Measurements from ENCODE around the gene CCP110.

The CCP110 gene, protein sequence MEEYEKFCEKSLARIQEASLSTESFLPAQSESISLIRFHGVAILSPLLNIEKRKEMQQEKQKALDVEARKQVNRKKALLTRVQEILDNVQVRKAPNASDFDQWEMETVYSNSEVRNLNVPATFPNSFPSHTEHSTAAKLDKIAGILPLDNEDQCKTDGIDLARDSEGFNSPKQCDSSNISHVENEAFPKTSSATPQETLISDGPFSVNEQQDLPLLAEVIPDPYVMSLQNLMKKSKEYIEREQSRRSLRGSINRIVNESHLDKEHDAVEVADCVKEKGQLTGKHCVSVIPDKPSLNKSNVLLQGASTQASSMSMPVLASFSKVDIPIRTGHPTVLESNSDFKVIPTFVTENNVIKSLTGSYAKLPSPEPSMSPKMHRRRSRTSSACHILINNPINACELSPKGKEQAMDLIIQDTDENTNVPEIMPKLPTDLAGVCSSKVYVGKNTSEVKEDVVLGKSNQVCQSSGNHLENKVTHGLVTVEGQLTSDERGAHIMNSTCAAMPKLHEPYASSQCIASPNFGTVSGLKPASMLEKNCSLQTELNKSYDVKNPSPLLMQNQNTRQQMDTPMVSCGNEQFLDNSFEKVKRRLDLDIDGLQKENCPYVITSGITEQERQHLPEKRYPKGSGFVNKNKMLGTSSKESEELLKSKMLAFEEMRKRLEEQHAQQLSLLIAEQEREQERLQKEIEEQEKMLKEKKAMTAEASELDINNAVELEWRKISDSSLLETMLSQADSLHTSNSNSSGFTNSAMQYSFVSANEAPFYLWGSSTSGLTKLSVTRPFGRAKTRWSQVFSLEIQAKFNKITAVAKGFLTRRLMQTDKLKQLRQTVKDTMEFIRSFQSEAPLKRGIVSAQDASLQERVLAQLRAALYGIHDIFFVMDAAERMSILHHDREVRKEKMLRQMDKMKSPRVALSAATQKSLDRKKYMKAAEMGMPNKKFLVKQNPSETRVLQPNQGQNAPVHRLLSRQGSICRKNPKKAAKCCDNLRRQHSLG

DNA sequence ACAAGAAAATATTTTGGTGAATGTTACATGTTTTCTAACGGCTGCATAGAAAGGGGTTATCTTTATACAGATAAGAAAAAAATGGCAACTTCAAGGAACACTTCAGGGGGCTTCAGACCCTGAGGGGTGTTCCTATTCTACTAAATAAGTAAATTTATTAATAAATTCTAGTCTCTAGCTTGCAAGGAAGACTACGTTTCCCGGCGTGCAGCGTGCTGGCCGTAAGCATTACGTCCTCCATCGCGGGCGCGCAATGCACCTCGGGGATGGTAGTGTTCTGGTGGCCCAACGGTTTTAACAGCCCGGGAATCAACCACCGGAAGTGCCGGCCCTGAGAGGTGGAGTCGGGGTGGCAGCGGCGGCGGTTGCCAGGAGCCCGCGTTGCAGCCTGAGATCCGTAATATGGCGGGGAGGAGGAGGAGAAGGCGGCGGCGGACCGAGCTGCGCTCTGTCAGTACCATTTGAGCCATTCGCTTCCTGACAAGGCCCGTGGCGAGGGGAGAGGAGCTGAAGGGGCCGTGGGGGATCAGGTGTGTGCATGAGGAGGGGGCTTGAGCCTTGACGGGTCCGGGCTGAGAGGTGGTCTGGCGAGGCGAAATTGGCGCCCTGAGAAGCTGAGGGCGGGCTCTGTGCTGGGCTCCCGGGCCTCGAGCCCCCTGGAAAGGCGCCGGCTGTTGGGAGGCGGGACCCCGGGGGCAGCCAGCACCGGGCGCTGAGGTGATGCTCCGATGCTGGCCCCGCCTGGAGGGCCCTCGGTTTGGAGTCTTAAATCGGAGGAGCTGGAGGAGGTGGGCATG lies at the start of gene CCP110:
CCP110 (plus strand) TSS at position 384 of the 797 bp plus-strand sequence. CDS start 3,940 bp downstream, outside the sequence.
- DNase-seq, result peak; percentile 82

DNA sequence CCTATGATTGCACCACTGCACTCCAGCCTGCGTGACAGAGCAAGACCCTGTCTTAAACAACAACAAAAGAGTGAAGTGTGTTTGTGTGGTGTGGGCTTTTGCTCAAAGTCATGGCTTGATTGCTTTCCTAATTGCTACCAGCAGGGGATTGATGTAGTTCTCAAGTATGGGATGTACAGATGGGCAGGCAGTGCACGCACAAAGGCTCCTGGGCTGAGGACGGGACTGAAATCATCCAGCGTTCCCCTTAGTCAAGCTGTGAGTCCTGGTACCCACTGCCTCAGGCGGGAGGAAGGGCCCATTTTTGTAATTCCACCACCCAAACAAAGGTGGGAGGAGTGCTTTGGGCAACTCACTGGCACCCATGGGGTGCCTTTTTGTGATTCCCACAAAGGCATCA lies 49.1 kb upstream of the CCP110 start:
- no peak for DNase-seq

DNA sequence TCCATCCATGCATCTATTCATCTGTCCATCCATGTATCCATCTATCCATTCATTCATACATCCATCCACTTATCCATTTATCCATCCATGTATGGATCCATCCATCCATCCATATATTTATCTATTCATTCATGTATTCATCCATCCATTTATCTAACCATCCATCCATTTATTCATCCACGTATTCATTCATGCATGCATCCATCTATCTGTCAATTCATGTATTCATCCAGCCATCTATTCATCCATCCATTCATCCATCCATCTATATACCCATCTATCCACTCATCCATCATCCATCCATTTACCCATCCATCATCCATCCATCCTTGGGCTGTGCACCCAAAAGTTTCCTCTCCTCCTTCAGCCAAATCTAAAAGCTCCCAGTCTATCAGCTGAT lies 45.2 kb upstream of the CCP110 start:
- DNase-seq, result no peak

DNA sequence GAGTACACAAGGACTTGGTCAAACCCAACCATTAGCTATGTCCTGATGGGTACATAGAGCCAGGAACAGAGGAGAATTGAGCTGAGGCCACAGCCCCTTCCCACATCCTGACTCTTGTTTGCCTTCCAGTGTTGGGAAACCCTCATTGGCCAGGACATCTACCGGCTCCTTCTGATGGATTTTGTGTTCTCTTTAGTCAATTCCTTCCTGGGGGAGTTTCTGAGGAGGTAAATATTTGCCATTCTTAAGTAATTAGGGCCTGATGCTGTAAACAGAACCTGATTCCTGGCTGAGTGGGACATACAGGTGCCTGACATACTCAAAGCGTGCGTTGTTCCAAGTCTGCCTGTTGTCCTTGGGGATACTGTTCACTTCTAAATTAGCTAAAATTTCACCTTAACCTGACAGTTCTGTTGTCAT lies 44.4 kb upstream of the CCP110 start:
- no peak for DNase-seq

DNA sequence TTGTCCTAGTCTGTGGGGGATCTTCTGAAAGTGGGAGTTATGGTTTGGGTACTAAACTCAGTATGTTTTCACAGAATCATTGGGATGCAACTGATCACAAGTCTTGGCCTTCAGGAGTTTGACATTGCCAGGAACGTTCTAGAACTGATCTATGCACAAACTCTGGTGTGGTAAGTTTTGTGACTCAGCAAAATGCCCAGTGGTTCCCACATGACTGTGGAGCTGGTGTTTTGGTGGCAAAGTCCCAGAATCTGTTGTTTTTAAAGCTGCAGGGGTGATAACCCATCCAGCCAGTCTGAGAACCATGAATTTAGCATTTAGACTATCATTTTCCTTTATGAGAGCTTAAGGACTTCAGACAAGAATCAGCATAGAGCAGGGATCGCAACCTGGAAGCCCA lies 42.4 kb upstream of the CCP110 start:
- DNase-seq, result no peak

DNA sequence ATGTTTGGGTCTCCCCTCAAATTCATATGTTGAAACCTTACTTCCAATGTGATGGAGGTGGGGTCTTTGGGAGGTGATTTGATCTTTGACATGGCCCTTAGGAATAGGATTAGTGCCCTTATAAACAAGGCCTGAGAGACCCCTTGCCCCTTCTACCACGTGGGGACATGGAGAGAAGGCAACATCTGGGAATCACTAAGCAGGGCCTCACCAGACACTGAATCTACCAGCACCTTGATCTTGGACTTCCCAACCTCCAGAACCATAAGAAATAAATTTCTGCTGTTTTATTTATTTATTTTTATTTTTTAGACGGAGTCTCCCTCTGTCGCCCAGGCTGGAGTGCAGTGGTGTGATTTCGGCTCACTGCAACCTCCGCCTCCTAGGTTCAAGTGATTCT lies 42.0 kb upstream of the CCP110 start:
- no peak for DNase-seq

DNA sequence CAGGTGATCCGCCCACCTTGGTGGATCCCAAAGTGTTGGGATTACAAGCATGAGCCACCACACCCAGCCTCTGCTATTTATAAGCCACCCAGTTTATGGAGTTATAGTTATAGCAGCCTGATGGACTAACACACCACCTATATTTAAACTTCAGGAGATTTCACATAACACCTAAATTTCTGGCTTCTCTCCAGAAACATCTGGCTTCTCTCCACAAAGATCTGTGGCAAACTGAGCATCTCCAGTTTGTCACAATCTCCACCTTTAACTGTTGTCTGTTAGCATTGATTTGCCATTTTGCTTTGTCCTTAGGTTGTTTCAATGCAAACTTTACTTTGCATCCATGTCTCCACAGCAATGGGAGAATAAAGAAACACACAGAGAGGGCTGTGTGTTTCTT lies 41.5 kb upstream of the CCP110 start:
- no peak for DNase-seq

DNA sequence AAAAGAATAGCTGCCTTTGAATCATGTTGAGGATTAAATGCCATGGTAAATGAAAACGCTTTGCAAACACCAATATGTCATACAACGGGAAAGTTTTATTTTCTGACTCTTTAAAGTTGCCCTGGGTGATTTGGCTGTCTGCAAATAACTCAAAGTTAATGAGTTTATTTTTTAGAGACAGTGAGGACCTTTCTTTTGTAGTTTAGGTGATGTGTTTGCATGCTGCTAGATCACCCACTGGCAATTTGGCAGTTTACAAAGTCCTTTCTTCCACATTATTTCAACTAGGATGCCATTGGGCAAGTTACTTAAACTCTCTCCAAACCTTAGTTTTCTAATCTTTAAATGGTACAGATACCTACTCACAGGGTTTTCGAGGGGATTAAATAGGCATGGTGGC lies 39.6 kb upstream of the CCP110 start:
- DNase-seq, result no peak

DNA sequence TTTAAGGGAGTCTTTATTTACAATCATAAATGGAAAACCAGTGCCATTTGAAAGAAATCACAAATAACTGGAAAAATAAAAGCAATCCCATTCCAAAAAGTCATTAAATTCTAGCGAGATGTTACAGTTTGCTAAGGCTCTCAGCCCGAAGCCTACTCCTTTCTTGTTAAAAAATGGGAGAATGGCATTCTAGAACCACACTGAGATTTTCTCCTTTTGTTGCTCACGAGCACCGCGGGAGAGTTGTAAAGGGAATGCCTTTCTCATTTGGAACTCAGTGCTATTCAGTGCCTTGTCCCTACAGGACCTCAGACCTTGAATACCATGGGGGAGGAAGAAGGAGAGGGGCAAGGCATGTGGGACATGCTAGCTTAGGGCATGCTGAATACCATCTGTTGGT lies 38.1 kb upstream of the CCP110 start:
- DNase-seq, result no peak

DNA sequence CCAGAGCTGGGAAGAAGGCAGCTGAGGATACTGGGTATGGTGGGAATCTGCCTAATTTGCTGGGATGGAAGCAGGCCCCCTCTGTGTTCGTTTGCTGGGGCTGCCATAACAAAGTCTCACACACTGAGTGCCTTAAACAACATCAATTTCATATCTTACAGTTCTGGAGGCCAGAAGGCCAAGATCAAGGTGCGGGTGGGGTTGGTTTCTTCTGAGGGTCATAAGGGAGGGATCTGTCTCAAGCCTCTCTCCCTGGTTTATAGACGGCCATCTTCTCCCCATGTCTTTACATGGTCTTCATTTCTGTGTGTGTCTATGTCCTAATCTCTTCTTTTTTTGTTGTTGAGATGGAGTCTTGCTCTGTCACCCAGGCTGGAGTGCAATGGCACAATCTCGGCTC lies 37.7 kb upstream of the CCP110 start:
- DNase-seq, result no peak

DNA sequence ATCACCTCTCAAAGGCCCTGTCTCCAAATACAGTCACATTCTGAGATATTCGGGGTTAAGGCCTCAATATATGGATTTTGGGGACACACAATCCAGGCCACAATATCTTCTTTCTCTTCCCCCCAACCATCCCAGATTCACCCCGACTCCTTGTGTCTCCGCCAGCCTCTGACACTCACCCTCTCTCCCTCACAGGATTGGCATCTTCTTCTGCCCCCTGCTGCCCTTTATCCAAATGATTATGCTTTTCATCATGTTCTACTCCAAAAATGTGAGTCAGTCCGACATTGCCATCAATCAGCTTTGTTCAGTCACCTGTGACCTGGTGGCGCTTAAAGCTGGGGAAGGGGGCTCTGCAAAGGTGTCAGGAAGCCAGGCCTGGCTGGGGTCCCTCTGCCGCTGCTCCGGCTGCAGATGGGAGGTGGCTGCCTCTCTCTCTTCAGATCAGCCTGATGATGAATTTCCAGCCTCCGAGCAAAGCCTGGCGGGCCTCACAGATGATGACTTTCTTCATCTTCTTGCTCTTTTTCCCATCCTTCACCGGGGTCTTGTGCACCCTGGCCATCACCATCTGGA lies 36.9 kb upstream of the CCP110 start:
- DNase-seq, result no peak

DNA sequence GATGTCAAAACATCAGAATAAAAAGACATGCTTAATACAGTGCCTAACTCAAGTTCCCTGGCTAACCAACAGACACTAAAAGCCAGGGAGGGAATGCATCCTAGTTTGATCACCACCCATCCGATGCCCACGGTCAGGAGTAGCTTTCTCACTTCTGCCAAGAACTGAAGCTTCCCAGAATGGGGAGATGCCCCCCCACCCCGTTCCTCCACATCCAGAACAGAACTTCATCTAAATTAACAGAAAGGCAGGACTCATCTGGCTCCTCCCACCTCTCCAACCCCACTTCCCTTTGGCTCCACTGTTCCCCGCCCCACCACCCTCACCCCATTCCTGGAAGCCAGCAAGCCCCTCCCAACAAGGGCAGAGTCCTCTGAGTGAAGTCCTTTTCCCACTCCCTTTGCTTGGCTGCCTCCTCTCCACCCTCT lies 35.5 kb upstream of the CCP110 start:
- DNase-seq, result no peak

DNA sequence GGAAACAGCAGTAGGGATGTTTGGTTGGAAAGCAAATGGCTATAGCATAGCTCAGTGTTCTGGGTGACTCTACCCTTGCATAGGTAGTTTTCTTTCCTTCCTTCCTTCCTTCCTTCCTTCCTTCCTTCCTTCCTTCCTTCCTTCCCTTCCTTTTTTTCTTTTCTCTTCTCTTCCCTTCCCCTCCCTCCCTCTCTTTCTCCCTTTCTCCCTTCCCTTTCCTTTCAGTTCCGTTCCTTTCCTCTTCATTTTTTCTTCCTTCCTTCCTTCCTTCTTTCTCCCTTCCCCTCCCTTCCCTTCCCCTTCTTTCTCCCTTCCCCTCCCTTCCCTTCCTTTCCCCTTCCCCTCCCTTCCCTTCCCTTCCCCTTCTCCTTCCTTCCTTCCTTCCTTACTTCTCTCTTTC lies 33.1 kb upstream of the CCP110 start:
- no peak for DNase-seq

DNA sequence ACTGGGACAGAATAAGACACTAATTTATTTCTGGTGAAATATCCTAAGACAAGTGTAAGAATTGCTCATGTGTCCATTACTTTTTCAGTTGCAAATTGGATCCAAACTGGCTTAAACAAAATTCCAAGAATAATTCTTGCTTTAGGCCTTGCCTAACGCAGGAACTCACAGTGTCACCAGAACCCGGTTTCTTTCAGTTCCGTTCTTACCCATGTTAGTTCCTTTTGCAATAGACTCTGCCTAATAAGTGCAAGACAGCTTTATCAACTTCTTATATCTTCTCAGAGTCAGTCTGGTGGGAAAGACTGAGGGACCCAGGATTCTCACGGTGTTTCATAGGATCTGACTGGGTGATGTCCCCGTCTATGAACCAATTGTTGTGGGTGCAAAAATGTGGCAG lies 26.6 kb upstream of the CCP110 start:
- DNase-seq, result no peak

DNA sequence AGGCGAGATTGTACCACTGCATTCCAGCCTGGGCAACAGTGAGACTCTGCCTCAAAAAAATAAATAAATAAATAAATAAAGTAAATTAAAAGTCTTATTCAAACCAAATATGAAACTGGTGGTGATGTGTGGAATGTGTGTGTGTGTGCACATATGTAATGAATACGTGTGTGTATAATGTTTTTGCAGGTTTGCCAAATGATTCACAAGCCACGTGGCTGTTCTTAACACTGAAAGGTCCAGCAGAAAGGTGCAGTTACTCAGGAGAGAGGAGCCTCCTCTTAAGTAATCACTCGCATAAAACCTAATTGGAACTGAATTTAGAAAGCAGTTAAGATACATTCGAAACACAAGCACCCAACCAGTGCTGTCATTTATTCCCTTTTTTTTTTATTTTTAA lies 24.7 kb upstream of the CCP110 start:
- no peak for DNase-seq

DNA sequence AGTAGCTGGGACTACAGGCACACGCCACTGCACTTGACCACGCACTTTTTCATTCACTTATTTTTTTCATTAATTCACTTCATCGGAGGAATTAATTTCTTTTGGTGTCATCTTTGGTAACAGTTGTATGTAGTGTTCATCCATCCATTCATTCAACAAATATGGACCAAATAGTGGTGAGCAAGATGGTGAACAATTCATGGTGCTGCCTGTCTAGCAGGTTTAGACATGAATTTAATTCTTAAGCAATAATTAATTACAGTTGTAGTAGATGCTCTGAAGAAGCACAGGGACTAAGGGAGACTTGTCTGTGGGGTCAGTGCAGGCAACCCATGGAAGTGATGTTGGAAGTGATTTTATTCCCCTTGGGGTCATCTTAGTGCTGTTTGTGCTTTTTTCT lies 24.3 kb upstream of the CCP110 start:
- no peak for DNase-seq

DNA sequence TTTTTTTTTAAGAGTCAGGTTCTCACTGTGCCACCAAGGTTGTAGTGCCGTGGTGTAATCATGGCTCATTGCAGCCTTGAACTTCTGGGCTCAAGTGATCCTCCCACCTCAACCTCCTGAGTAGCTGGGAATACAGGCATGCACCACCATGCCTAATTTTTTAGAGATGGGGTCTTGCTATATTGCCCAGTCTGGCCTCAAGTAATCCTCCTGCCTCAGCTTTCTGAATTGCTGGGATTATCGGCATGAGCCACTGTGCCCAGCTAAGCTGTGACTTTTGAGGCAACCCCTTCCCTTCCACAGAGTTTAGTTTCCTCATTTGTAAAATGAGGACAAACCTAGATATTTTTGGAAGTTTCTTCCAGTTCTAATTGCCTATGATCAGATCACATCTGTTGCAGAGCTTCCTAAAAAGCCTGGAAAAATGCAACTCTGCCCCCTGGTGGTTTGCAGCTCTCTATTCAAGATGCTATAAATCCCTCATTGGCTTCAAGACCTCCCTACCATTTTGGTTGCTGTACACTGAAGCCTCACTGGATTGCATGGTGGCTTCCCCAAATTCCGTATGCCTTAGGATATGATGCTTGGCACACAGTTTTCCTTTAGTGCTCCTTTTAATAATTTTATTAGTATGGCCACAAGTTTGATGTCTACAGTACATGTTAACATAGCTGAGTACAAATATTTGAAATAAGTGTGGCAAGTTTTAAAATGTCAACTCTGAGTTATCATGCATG lies 21.2 kb upstream of the CCP110 start:
- DNase-seq, result no peak

DNA sequence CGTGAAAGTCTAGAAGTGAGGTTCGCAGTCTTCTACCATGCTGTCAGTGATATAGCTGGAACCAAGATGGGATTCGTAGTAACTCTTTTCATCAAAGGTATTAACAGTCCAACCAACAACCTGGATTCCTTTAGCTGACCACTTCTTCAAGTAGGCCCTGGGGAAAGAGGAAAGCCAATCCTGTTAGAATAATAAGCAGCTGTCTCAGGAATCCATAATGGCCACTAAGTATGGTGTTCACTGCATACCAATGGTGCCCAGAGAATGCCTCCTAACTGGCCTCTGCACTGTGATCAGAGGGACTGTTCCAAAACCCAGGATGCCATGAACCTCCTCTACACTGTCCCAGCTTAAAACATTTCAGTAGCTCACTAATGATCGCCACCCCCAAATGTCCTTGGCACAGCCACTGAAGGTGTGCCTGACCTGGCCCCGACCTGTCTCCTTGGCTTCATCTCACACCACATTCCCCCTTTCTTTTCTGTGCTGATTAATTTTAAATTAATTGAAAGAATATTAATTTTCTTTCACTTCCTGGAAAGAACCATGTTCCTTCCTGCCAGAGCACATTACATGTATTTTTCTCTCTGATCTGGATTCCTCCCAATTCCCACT lies 20.2 kb upstream of the CCP110 start:
- no peak for DNase-seq

DNA sequence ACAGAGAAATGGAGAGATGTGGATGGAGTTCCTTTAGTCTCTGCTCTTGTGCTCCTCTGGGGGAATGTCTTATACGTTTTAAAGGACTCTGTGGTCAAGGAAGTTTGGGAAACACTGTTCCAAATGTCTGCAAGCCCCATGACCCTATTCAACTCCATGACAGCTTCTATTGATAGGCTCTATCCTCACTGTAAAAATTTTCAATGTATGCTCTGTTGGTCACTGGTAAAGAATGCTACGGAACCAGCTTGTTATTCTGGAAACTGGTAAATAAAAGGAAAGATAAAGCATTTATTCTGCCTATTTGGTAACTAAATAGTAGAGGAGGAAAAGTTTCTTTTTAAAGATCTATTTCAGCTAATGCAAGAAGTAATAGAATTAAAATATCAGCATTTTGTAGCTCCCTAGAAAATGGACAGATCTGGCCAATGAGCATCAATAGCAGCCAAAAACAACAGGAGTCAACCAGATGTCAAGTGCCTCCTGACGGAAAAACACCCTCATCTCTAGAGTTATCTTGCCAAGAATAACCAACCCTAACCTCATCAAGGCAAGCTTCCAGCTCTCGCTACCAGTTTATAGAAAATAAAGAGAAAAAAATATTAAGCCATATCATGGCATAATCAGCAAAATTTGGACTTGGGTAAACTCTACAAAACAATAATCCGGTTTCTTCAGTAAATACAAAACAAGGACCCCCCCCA lies 18.0 kb upstream of the CCP110 start:
- DNase-seq, result no peak

DNA sequence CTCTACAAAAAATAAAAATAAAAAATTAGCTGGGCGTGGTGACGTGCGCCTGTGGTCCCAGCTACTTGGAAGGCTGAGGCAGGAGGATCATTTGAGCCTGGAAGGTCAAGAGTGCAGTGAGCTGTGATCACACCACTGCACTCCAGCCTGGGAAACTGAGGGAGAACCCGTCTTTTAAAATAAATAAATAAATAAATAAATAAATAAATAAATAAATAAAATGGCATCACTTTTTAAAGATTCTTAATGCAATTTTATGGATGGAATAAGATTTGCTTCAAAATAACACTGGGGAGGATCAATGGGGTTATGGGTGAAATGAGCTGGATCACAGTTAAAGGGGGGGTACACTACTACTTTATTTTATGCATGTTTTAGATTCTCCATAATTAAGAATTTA lies 16.8 kb upstream of the CCP110 start:
- no peak for DNase-seq

DNA sequence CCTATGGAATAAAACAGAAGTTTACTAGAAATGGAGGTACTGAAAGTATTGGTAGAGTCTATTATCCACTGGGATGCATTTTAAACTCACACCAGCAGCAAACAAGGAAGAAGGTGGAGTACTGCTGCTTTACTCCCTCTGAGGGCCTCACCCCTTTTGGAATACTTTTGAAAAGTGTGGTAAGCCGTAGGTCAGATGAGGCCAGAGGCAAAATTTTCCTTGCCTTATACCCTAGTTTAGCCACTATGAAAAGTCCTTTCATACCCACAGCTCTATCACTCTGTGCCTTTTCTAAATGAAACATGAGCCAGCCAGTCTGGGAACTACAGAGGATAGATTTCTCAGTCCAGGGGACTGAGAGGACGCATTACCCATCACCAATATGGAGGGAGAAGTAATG lies 15.9 kb upstream of the CCP110 start:
- no peak for DNase-seq
